NCI-H2171 (cell line): ENCODE measurements around the gene BRPF1.

ENCODE experiments used
- DNase-seq: peaks from one replicate; lab custom pipeline; 2025; lab: John Stamatoyannopoulos, UW

BRPF1 gene

GRCh38 chr3:9787714-9788113, 56.2 kb downstream of the BRPF1 start:
- no peak for DNase-seq

- no peak for DNase-seq
Measured at GRCh38 chr3:9791127-9791526, 59.6 kb downstream of the BRPF1 start.

DNA sequence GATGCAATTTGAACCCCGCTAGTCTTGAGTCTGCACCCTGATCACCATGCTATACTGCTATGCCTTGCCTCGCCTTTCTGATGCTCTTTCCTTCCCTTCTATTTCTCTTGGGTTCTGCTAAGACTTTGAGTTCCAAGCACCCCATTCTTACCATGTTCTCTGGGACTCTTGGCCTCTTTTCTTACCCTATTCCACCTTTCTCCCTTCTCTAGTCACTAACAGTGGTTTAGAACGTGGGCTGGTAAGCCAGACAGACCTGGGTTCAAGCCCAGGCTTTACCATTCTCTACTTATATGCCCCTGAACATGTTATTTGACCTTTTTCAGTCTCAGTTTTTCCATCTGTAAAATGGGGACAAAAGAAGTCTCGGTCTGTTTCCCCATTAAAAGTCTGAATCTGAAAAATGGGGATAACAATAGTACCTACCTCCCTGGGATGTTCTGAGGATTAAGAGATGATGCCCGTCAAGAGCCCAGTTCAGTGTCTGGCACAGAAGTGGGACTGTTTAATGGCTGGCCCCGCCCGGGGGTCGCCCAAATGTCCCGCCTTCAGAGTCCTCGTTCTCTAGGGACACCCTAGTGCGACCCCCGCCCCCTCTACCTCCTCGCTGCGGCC, 60.4 kb downstream of the BRPF1 start:
- DNase-seq = no peak

DNA sequence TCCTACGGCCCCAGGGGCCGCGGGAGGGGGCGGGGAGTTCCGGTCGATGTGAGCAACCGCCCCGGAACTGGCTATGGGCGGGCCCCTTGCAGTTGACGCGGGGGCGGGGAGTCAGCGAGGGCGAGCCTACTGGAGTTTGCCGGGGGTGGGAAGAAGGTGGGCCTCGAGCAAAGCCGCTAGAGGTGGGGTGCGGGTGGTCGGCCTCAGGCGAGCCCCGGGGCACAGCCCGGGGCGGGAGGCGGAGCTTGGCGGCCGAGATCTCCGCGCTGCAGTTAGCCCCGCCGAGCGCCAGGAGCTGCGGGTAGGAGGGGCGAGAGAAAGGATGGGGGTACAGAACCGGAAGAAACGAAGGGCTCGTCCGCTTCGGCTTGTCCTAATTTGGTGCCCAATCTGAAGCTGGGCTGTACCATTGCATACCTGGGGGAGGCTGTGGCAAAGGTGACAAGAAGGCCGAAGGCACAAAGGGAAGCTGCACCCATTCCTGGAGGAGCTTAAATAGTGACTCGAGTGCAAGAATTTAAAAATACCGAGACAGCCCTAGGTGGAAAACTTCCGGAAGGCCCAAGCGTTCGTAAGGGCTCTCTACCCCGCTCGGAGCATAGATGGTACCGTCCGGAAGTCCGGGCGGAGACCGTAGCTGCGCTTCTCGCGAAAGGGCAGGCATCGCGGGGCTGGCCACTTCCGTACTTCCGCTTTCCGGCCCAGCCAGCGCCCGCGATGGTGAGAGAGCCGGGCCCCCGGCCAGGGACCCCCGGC, 61.0 kb downstream of the BRPF1 start, which contains the start of the genes ARPC4 and TADA3:
TSS of gene ARPC4 (plus strand) at position 678 of the 756 bp plus-strand sequence. CDS start at position 718, 40 bp downstream.
TSS of gene TADA3 (minus strand) at position 69 of the 756 bp plus-strand sequence. CDS start 1,007 bp downstream, outside the sequence.
- peak; percentile 87 for DNase-seq

DNA sequence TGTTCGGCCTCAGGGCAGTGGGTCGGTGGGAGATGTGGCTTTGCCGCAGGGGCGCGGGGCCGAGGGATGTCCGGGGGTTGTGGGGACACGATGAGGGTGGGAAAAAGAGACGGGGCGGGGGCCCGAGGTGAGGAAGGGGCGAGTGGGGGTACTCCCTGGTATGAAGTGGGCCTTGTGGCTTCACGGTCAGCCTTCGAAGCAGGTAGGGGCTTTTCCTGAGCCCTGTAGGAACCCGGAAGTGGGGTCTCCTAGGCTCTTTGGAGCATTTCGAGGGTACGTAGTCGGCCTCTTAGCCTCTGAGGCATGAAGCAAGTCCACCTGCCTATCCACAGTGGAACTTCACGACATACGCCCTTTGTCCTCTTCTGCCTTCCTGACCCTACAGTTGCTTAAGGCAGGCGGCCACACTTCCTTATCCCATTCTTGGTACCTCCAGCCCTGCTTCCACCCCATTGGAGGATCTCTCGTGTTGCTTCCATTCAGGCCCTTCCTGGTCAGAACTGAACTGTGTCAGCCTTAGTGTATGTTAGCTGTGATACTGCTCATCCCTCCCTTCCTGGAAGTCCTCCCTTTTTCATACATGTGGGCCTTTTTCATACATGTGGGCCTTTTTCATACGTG, 61.7 kb downstream of the BRPF1 start:
- DNase-seq = no peak

- no peak for DNase-seq
Measured at GRCh38 chr3:9794400-9794799, 62.9 kb downstream of the BRPF1 start.

DNA sequence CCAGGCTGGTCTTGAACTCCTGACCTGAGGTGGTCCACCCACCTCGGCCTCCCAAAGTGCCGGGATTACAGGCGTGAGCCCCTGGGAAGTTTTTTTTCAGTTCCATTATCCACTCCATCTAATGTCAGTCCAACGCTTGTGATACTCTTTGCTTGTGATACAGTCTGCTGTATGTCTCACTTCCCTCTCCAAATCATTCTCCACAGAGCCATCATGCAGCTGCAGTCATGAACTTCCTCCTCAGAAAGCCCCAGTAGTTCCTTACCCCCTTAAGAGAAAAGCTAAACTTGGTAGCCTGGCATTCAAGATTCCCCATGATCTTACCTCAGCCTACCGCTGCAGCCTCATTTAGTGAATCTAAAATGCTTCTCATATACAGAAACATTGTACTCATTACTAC, 63.7 kb downstream of the BRPF1 start:
- no peak for DNase-seq

DNA sequence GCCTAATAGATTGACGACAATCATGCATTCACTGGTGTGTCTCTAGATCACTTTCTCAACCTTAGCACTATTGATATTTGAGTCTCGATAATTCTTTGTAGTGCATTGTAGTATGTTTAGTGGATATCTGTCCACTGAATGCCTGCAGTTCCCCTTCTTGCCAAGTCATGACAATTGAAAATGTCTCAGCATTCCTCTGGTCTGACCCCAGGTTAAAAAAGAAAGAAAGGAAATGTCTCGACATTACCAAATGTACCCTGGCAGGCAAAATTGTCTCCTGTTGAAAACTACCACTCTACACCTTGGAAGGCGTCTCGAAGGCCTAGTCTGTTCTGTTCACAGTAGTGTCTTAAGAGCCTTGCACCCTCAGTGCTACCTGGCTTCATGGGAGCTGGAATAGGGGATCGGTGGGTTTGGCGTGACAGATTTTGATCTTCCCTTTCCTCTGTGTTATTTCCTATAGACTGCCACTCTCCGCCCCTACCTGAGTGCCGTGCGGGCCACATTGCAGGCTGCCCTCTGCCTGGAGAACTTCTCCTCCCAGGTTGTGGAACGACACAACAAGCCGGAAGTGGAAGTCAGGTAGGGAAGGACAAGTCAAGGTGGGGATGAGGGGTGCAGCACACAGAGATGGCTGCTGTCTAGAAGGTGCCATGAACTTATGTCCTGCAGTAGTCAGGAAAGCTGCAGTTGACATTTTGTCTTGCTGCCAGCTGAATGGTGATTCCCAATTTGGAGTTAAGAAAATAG, 65.8 kb downstream of the BRPF1 start:
- DNase-seq = no peak
